Neural cell (in vitro differentiated cells): ENCODE data around the gene CUX1.

Experiments
- EZH2 ChIP-seq: fragments of 200-600, 300-800 bp; shearing (Covaris generic), sonication (generic); IDR thresholded peaks from 2 replicates; pipeline ENCODE4 v1.6.1; 2014; ENCODE audit warnings: antibody characterized with exemption, low read length, borderline replicate concordance, mild to moderate bottlenecking; ENCODE audit not compliant: insufficient read depth, poor library complexity, severe bottlenecking
- MXI1 ChIP-seq: fragments of 450-650 bp; conservative IDR thresholded peaks from 2 replicates; pipeline ENCODE4 v1.6.1; 2014; ENCODE audit warnings: antibody characterized with exemption, mild to moderate bottlenecking; ENCODE audit not compliant: poor library complexity, severe bottlenecking
- TF ChIP-seq, protein P1 (sequence below): fragments of 450-650 bp; IDR thresholded peaks from 2 replicates; pipeline ENCODE4 v1.5.1; 2014; ENCODE audit warnings: antibody characterized with exemption, mild to moderate bottlenecking, moderate library complexity; ENCODE audit not compliant: poor library complexity, severe bottlenecking

GRCh38 chr7:102152672-102153598, 335.5 kb downstream of the CUX1 start:
- TF ChIP-seq, protein P1, sequence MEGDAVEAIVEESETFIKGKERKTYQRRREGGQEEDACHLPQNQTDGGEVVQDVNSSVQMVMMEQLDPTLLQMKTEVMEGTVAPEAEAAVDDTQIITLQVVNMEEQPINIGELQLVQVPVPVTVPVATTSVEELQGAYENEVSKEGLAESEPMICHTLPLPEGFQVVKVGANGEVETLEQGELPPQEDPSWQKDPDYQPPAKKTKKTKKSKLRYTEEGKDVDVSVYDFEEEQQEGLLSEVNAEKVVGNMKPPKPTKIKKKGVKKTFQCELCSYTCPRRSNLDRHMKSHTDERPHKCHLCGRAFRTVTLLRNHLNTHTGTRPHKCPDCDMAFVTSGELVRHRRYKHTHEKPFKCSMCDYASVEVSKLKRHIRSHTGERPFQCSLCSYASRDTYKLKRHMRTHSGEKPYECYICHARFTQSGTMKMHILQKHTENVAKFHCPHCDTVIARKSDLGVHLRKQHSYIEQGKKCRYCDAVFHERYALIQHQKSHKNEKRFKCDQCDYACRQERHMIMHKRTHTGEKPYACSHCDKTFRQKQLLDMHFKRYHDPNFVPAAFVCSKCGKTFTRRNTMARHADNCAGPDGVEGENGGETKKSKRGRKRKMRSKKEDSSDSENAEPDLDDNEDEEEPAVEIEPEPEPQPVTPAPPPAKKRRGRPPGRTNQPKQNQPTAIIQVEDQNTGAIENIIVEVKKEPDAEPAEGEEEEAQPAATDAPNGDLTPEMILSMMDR, result no peak
- TF ChIP-seq EZH2 (no peak), MXI1 (no peak)
